HepG2 (cell line): ENCODE data around the gene ZC3H7B.

ENCODE experiments used
- POLR2A ChIP-seq, 2 experiments: IDR thresholded peaks; 2 replicates each; pipeline ENCODE4 v1.6.1; 2011; ENCODE audit warnings: low read depth in 2 of 2, low read length in 2 of 2, mild to moderate bottlenecking in 1 of 2, moderate library complexity in 1 of 2; ENCODE audit not compliant: insufficient read depth in 1 of 2
- YY1 ChIP-seq: IDR thresholded peaks from 2 replicates; pipeline ENCODE4 v1.6.1; 2011; ENCODE audit warnings: low read length, low read depth, moderate library complexity, mild to moderate bottlenecking; ENCODE audit not compliant: insufficient read depth, insufficient replicate concordance

DNA sequence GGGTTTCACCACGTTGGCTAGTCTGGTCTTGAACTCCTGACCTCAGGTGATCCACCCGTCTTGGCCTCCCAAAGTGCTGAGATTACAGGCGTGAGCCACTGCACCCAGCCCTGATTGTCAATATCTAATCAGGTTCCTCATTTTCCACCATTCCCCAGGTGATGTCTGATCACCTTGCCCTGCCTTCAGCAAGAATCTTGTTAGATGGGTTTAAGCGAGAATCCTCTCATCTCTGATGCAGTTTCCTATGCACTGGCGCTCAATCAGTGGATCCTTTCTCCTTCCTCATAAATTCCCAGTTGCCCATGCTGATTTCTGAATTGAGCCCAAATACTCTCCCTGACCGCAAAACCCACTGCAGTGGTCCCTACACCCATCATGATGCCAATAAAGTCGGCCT is 664 bp upstream of the ZC3H7B start:
- TF ChIP-seq YY1 (no peak), POLR2A (IDR thresholded peaks at IDR 0.05; ENCODE audit: insufficient read depth in 1 of 2, low read depth in 2 of 2, low read length in 2 of 2) (no peak)
